Body of pancreas (tissue), 4 donors: ENCODE data around the gene TEX29.

Source experiments
- CTCF ChIP-seq, 7 experiments: fragments of 450-650 bp in 4 of 7; fragments of 200-600 bp in 3 of 7; sonication (generic) in 3 of 7; IDR thresholded peaks; one replicate each; pipeline ENCODE4 v1.5.1; 2016 to 2019; ENCODE audit warnings: antibody characterized with exemption in 7 of 7
- POLR2A ChIP-seq, 3 donors: fragments of 450-650 bp; IDR thresholded peaks; one replicate each; pipeline ENCODE4 v1.6.1; 2016; ENCODE audit warnings: antibody characterized with exemption in 3 of 3, mild to moderate bottlenecking in 2 of 3

- TF ChIP-seq CTCF (IDR thresholded peaks at IDR 0.05): no peak
- no peak for TF ChIP-seq POLR2A (IDR thresholded peaks at IDR 0.05)
Measured at GRCh38 chr13:111326981-111327642, 6.7 kb downstream of the TEX29 start.
